ENCODE measurements around the gene TBC1D3I.
"Not testable (repeated sequence)": the region's sequence is repeated elsewhere in the genome, so short reads cannot be mapped to it uniquely, and the experiment has no call there.

- not testable (repeated sequence) for TF ChIP-seq CTCF (conservative IDR thresholded peaks at IDR 0.05 in 1 of 2, IDR thresholded peaks at IDR 0.05 in 1 of 2; ENCODE audit: extremely low read depth in 1 of 2, insufficient read depth in 1 of 2, low read depth in 1 of 2, low read length in 2 of 2); EZH2 (IDR thresholded peaks at IDR 0.05; ENCODE audit: borderline replicate concordance, low read length)
These were observed 19.8 kb upstream of the TBC1D3I start for GRCh38 chr17:36284219-36284618.

Measured in mammary epithelial cell (primary cell).